Calu3 (cell line): ENCODE measurements around the gene PRDM8. TPM values are rescaled to one million over a fixed set of nuclear protein-coding genes. Genes with fewer than 3 reads are reported as not detected.

Experiments used
- BruUV-seq: library from RNA; stranded (reverse); fragments of 400-500 nt; replicated peaks from 2 replicates; lab custom pipeline; 2021; lab: Mats Ljungman, UMichigan
- CTCF ChIA-PET: fragments of 300-600 bp; sonication (Branson Sonifier 250); formaldehyde crosslinking; loops from one replicate; lab custom pipeline; 2022; ENCODE audit warnings: antibody characterized with exemption; lab: Charles Lee
- DNase-seq: peaks from one replicate; pipeline ENCODE4 v3.0.0; 2022
- H3K27ac Mint-ChIP-seq: one replicate; pipeline ENCODE4 v1.8.0; 2022; ENCODE audit warnings: mixed read lengths; ENCODE audit not compliant: unreplicated experiment
- H3K27me3 Mint-ChIP-seq: one replicate; pipeline ENCODE4 v1.8.0; 2022; ENCODE audit warnings: mixed read lengths; ENCODE audit not compliant: unreplicated experiment
- H3K36me3 Mint-ChIP-seq: one replicate; pipeline ENCODE4 v1.8.0; 2022; ENCODE audit warnings: mild to moderate bottlenecking, moderate library complexity, mixed read lengths; ENCODE audit not compliant: insufficient read depth, unreplicated experiment
- H3K4me1 Mint-ChIP-seq: one replicate; pipeline ENCODE4 v1.8.0; 2022; ENCODE audit warnings: mild to moderate bottlenecking, low read depth, mixed read lengths; ENCODE audit not compliant: unreplicated experiment
- H3K4me3 Mint-ChIP-seq: one replicate; pipeline ENCODE4 v1.8.0; 2022; ENCODE audit warnings: mild to moderate bottlenecking, low read depth, moderate library complexity, mixed read lengths; ENCODE audit not compliant: unreplicated experiment
- H3K9me3 Mint-ChIP-seq: one replicate; pipeline ENCODE4 v1.8.0; 2022; ENCODE audit warnings: low read depth, mixed read lengths; ENCODE audit not compliant: unreplicated experiment
- CTCF ChIP-seq: fragments of 200-600 bp; IDR thresholded peaks from one replicate; pipeline ENCODE4 v1.8.0; 2022; ENCODE audit warnings: antibody characterized with exemption; ENCODE audit not compliant: unreplicated experiment
- intact Hi-C: fragments of 100-400 bp; cut with micrococcal nuclease; formaldehyde crosslinking; loops from one replicate; pipeline ENCODE4 v1.10.0; 2022; ENCODE audit not compliant: unreplicated experiment
- total RNA-seq: library from RNA; stranded (reverse); gene quantifications from 2 replicates; pipeline ENCODE4 v1.2.3, GENCODE V29; 2022

PRDM8 gene
- total RNA-seq, 1 experiment from 2014 or later = 1.8 TPM

GRCh38 chr4:80232707-80233370 is 35.5 kb downstream of the PRDM8 start:
- TF ChIP-seq CTCF = no peak
- Mint-ChIP-seq H3K4me3 (no peak overlapping the region), H3K27me3 (no peaks in the 10 kb centered on the region), H3K36me3 (no peaks in the 10 kb centered on the region), H3K9me3 (no peaks in the 10 kb centered on the region), H3K4me1 (peaks cover 10% of the 10 kb centered on the region), H3K27ac (no peak overlapping the region)
- no TSS peak for BruUV-seq
- intact Hi-C loops = no loop called here
- CTCF ChIA-PET = no interaction called here
- DNase-seq = no peak

DNA sequence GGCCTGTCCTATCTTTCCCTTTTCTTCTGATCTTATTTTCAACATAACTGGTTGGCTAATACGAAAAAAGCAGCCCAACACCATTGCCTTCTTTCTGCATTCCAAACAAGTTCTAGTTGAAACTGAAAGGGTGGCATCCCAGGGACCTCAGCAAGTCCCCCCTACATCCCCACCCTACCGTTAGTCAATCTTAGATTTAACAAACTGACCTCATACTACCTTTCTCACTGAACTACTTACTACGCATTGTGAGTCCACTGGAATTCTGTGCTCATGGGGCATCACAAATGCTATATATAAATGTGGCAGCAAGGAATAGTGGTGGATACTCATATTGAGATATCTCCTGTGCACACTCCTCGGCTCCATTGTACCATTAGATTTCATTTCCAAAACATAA is 36.1 kb downstream of the PRDM8 start:
- intact Hi-C loops = no loop called here
- no peak for TF ChIP-seq CTCF
- Mint-ChIP-seq H3K4me1 (peaks cover 10% of the 10 kb centered on the region), H3K9me3 (no peaks in the 10 kb centered on the region), H3K4me3 (no peak overlapping the region), H3K36me3 (no peaks in the 10 kb centered on the region), H3K27me3 (no peaks in the 10 kb centered on the region), H3K27ac (no peak overlapping the region)
- no TSS peak for BruUV-seq
- no peak for DNase-seq
- CTCF ChIA-PET = no interaction called here

DNA sequence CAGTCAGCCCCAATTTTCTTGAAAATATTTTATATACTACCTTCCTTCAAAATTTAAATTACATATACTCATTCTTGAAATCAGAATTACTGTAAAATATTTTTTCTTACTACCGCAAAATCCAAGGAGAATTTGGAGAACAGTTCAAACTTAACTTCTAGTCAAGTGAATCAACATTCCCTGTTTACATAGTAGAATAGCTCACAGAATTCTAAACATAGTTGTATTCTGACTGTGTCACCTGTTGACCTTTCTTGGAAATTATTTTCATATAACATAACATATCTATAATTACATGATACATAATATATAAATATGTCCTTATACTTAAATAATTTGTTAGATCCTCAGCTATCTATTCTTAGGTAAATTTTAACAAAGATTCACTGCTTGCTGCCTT is 38.1 kb downstream of the PRDM8 start:
- Mint-ChIP-seq H3K4me1 (peaks cover 10% of the 10 kb centered on the region), H3K9me3 (no peaks in the 10 kb centered on the region), H3K27me3 (no peaks in the 10 kb centered on the region), H3K27ac (no peak overlapping the region), H3K36me3 (no peaks in the 10 kb centered on the region), H3K4me3 (no peak overlapping the region)
- intact Hi-C loops = no loop called here
- CTCF ChIA-PET = interaction anchor here (0.5 kb wide), 1 partner anchor 1582 kb away, joined by 3 read pairs; no protein-coding TSS in a partner anchor
- TF ChIP-seq CTCF = no peak
- no peak for DNase-seq
- no TSS peak for BruUV-seq

- no peak for TF ChIP-seq CTCF
- intact Hi-C loops = no loop called here
- Mint-ChIP-seq H3K27me3 (no peaks in the 10 kb centered on the region), H3K9me3 (no peaks in the 10 kb centered on the region), H3K36me3 (no peaks in the 10 kb centered on the region), H3K4me1 (peaks cover 10% of the 10 kb centered on the region), H3K27ac (no peak overlapping the region), H3K4me3 (no peak overlapping the region)
- DNase-seq = no peak
- no TSS peak for BruUV-seq
- CTCF ChIA-PET = no interaction called here
These were observed 40.7 kb downstream of the PRDM8 start for GRCh38 chr4:80237992-80238391.
